NB4 (cell line): ENCODE results near the gene ETV3L.

ENCODE experiments used
- DNase-seq: peaks from one replicate; pipeline ENCODE4 v3.0.0; 2010; ENCODE audit warnings: low read depth
- H3K4me3 ChIP-seq: one replicate; pipeline ENCODE4 v1.5.1; 2011; ENCODE audit warnings: mild to moderate bottlenecking, low read depth, low read length, moderate library complexity
- MYC ChIP-seq: IDR thresholded peaks from 2 replicates; pipeline ENCODE4 v1.6.1; 2011; ENCODE audit warnings: low read depth, low read length
- POLR2A ChIP-seq: IDR thresholded peaks from 2 replicates; pipeline ENCODE4 v1.6.1; 2011; ENCODE audit warnings: mild to moderate bottlenecking; ENCODE audit not compliant: insufficient read length; ENCODE audit errors: extremely low read depth
- TF ChIP-seq, protein P1 (sequence below): IDR thresholded peaks from one replicate; pipeline ENCODE4 v1.5.1; 2012; ENCODE audit warnings: low read depth, low read length
- TF ChIP-seq, protein P2 (sequence below): IDR thresholded peaks from 2 replicates; pipeline ENCODE4 v1.6.1; 2011; ENCODE audit warnings: low read depth, low read length

The ETV3L gene

GRCh38 chr1:157115851-157116736 is 16.5 kb upstream of the ETV3L start:
- TF ChIP-seq MYC = no peak
- TF ChIP-seq POLR2A = no peak
- TF ChIP-seq, protein P1, sequence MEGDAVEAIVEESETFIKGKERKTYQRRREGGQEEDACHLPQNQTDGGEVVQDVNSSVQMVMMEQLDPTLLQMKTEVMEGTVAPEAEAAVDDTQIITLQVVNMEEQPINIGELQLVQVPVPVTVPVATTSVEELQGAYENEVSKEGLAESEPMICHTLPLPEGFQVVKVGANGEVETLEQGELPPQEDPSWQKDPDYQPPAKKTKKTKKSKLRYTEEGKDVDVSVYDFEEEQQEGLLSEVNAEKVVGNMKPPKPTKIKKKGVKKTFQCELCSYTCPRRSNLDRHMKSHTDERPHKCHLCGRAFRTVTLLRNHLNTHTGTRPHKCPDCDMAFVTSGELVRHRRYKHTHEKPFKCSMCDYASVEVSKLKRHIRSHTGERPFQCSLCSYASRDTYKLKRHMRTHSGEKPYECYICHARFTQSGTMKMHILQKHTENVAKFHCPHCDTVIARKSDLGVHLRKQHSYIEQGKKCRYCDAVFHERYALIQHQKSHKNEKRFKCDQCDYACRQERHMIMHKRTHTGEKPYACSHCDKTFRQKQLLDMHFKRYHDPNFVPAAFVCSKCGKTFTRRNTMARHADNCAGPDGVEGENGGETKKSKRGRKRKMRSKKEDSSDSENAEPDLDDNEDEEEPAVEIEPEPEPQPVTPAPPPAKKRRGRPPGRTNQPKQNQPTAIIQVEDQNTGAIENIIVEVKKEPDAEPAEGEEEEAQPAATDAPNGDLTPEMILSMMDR = no peak
- TF ChIP-seq, protein P2, sequence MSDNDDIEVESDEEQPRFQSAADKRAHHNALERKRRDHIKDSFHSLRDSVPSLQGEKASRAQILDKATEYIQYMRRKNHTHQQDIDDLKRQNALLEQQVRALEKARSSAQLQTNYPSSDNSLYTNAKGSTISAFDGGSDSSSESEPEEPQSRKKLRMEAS = no peak
- H3K4me3 ChIP-seq = no peak overlapping the region
- DNase-seq = no peak

GRCh38 chr1:157115429-157115838 is 15.8 kb upstream of the ETV3L start:
- no peak for DNase-seq
- no peak for TF ChIP-seq POLR2A
- TF ChIP-seq MYC = no peak
- TF ChIP-seq, protein P2 = no peak
- TF ChIP-seq, protein P1 = no peak
- H3K4me3 ChIP-seq = no peak overlapping the region

GRCh38 chr1:157114183-157115121 is 14.8 kb upstream of the ETV3L start:
- DNase-seq = no peak
- H3K4me3 ChIP-seq = no peak overlapping the region
- TF ChIP-seq POLR2A (no peak), MYC (no peak)
- TF ChIP-seq, protein P1 = no peak
- TF ChIP-seq, protein P2 = no peak

DNA sequence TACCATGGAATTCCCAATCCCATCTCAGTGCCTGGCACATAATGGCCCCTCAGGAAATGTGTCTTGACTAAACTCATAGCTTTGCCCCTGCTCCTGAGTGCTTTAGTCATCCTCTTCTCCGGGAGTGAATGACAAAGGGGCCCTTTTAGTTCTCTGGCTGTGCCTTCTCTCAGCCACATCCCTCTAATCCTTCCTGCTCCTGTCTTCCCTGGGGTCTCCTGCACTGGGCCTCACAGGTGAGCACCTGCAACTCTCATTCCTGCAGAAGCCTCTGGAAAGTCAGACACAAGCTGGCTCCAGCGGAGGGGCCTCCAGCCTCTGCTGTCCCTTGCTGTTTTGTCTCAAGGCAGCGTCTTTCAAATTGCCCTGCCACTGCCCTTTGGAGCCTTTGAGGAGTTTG is 14.0 kb upstream of the ETV3L start:
- TF ChIP-seq, protein P2 = no peak
- TF ChIP-seq MYC = no peak
- TF ChIP-seq, protein P1 = no peak
- TF ChIP-seq POLR2A = no peak
- no peak overlapping the region for H3K4me3 ChIP-seq
- DNase-seq = no peak

DNA sequence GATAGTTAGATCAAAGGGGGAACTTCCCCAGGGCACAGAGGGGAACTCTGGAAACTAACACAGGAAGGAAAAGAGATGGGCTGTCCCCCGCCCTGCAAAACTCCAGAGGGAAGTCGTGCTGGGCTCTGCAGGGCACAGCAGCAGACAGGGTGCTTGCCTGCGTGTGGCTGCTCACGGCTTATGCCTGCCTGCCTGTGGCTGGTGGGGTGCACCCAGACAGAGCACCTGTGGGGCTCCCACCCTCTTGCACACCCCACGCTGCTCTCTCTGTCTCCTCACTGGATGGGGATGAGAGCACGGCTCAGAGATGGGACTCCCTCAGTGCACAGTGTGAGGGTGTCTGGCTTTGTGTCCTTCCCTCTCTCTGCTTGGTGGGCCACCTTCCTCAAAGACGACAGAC is 13.5 kb upstream of the ETV3L start:
- no peak for TF ChIP-seq MYC
- no peak for TF ChIP-seq POLR2A
- TF ChIP-seq, protein P2 = no peak
- TF ChIP-seq, protein P1 = no peak
- no peak for DNase-seq
- no peak overlapping the region for H3K4me3 ChIP-seq
